CD4-positive, alpha-beta T cell (primary cell): ENCODE data around the gene GRB2. TPM values are rescaled to one million over a fixed set of nuclear protein-coding genes. Genes with fewer than 3 reads are reported as not detected.
"Not testable (repeated sequence)": the region's sequence is repeated elsewhere in the genome, so short reads cannot be mapped to it uniquely, and the experiment has no call there.

Source experiments
- ATAC-seq: fragments of 200-7000 bp; cut with Tn5 transposase; one replicate; pipeline ENCODE4 v1.10.0; 2022; ENCODE audit warnings: mild to moderate bottlenecking; ENCODE audit not compliant: poor library complexity
- CTCF ChIA-PET: fragments of 350-600 bp; sonication (Branson Sonifier 250); formaldehyde crosslinking; loops from one replicate; lab custom pipeline; 2021; ENCODE audit warnings: antibody characterized with exemption, inconsistent platforms; lab: Charles Lee
- POLR2A ChIA-PET: fragments of 350-600 bp; sonication (Branson Sonifier 250); formaldehyde crosslinking; loops from one replicate; lab custom pipeline; 2021; ENCODE audit warnings: antibody characterized with exemption, inconsistent platforms; lab: Charles Lee
- DNase-seq, 14 experiments: peaks; one replicate each; pipeline ENCODE4 v3.0.0-alpha.2; 2013 to 2020; ENCODE audit warnings: mixed read lengths in 2 of 14
- H3K27ac ChIP-seq, 2 donors: one replicate each; pipeline versions ENCODE4 v1.5.1 to v1.7.0; 2013; ENCODE audit warnings: low read length in 2 of 2, low read depth in 1 of 2, mild to moderate bottlenecking in 1 of 2
- H3K27me3 ChIP-seq, 2 experiments: 1 replicate in 1 of 2; 2 replicates in 1 of 2; pipeline versions ENCODE4 v1.6.1 to v1.7.0; 2013; ENCODE audit warnings: low read length in 2 of 2, control low read depth in 1 of 2, mild to moderate bottlenecking in 1 of 2, moderate library complexity in 1 of 2; ENCODE audit not compliant: insufficient read depth in 2 of 2, control insufficient read depth in 1 of 2
- H3K36me3 ChIP-seq: one replicate; pipeline ENCODE4 v1.6.1; 2013; ENCODE audit warnings: low read length, control low read depth; ENCODE audit not compliant: insufficient read depth
- H3K4me1 ChIP-seq: one replicate; pipeline ENCODE4 v1.6.1; 2013; ENCODE audit warnings: low read length, control low read depth; ENCODE audit not compliant: insufficient read depth
- H3K4me3 ChIP-seq: one replicate; pipeline ENCODE4 v1.5.1; 2013; ENCODE audit warnings: mild to moderate bottlenecking, low read length, moderate library complexity
- H3K9me3 ChIP-seq, 2 experiments: 1 replicate in 1 of 2; 2 replicates in 1 of 2; pipeline versions ENCODE4 v1.6.1 to v1.7.0; 2013; ENCODE audit warnings: low read length in 2 of 2, mild to moderate bottlenecking in 2 of 2, control low read depth in 1 of 2, moderate library complexity in 1 of 2; ENCODE audit not compliant: control insufficient read depth in 1 of 2, insufficient read depth in 1 of 2
- H3K27ac Mint-ChIP-seq: one replicate; pipeline ENCODE4 v1.8.0; 2020; ENCODE audit warnings: mixed read lengths
- H3K27me3 Mint-ChIP-seq: one replicate; pipeline ENCODE4 v1.8.0; 2021; ENCODE audit warnings: mixed read lengths
- H3K36me3 Mint-ChIP-seq: one replicate; pipeline ENCODE4 v1.8.0; 2021; ENCODE audit warnings: low read depth, mixed read lengths
- H3K4me1 Mint-ChIP-seq: one replicate; pipeline ENCODE4 v1.8.0; 2021; ENCODE audit warnings: low read depth, mixed read lengths
- H3K4me3 Mint-ChIP-seq: one replicate; pipeline ENCODE4 v1.8.0; 2020; ENCODE audit warnings: mild to moderate bottlenecking, mixed read lengths
- H3K9me3 Mint-ChIP-seq: one replicate; pipeline ENCODE4 v1.8.0; 2020; ENCODE audit warnings: mixed read lengths
- intact Hi-C, 2 experiments: fragments of 100-400 bp; cut with DNase I in 1 of 2; cut with micrococcal nuclease in 1 of 2; formaldehyde crosslinking; loops; one replicate each; pipeline versions ENCODE4 v1.15.1 to v1.9.0; 2023 to 2025; cut with DNase I, micrococcal nuclease
- total RNA-seq, 174 experiments: library from RNA in 2 of 174; stranded (reverse) in 2 of 174; gene quantifications; one replicate each; pipeline ENCODE4 v1.2.3 and lab custom pipeline; 2021 to 2026
- TF ChIP-seq, protein P1 (sequence below): fragments of 200-600 bp; IDR thresholded peaks from one replicate; pipeline ENCODE4 v1.8.0; 2022; ENCODE audit warnings: antibody characterized with exemption, mild to moderate bottlenecking

GRB2 gene
- total RNA-seq, 2 experiments from 2014 or later, result 88.8 to 92.6 TPM

DNA sequence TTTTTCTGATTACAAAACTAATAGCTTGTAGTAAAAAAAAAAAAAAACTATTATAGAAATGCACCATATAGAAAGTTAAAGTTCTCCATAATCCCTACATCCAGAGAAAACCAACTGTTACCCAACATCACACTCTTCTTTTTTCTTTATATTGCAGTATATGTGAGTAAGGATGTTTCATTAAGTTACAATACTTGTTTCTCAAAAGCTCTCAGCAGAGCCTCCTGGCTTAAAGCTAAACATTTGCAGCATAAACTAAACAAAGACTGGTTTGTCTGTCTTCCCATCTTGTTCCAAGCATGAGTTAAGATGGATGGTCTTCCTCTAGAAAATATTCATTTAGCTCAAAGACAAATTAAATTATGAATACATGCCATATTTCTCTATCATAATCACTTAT, 25.2 kb downstream of the GRB2 start:
- CTCF ChIA-PET, result interaction anchor here (0.7 to 1.7 kb wide), 6 partner anchors 21 to 109 kb away, joined by 3 to 6 read pairs (median 4); partner anchors contain the start of gene MIF4GD
- H3K27me3 ChIP-seq, result no peaks in the 10 kb centered on the region
- POLR2A ChIA-PET, result interaction anchor here (1.0 to 1.4 kb wide), 3 partner anchors 13 to 42 kb away, joined by 4 read pairs; partner anchors contain the start of gene GRB2
- ATAC-seq, result no peak
- DNase-seq, result no peak
- peaks cover 38% of the 10 kb centered on the region for H3K36me3 Mint-ChIP-seq
- TF ChIP-seq, protein P1, sequence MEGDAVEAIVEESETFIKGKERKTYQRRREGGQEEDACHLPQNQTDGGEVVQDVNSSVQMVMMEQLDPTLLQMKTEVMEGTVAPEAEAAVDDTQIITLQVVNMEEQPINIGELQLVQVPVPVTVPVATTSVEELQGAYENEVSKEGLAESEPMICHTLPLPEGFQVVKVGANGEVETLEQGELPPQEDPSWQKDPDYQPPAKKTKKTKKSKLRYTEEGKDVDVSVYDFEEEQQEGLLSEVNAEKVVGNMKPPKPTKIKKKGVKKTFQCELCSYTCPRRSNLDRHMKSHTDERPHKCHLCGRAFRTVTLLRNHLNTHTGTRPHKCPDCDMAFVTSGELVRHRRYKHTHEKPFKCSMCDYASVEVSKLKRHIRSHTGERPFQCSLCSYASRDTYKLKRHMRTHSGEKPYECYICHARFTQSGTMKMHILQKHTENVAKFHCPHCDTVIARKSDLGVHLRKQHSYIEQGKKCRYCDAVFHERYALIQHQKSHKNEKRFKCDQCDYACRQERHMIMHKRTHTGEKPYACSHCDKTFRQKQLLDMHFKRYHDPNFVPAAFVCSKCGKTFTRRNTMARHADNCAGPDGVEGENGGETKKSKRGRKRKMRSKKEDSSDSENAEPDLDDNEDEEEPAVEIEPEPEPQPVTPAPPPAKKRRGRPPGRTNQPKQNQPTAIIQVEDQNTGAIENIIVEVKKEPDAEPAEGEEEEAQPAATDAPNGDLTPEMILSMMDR, result no peak
- intact Hi-C loops, result loop anchor here in 1 of 2 experiments (5.0 kb wide), 1 partner anchor 33 kb away; no protein-coding TSS in a partner anchor
- H3K9me3 Mint-ChIP-seq, result no peaks in the 10 kb centered on the region
- no peak overlapping the region for H3K4me3 ChIP-seq
- no peak overlapping the region for H3K27ac ChIP-seq
- H3K4me1 ChIP-seq, result peaks cover 27% of the 10 kb centered on the region
- H3K36me3 ChIP-seq, result peaks cover 8% of the 10 kb centered on the region
- no peaks in the 10 kb centered on the region for H3K9me3 ChIP-seq
- peaks cover 69% of the 10 kb centered on the region for H3K4me1 Mint-ChIP-seq
- H3K27ac Mint-ChIP-seq, result peak overlapping the region; percentile 10
- no peaks in the 10 kb centered on the region for H3K27me3 Mint-ChIP-seq
- peak overlapping the region; percentile 1 for H3K4me3 Mint-ChIP-seq

DNA sequence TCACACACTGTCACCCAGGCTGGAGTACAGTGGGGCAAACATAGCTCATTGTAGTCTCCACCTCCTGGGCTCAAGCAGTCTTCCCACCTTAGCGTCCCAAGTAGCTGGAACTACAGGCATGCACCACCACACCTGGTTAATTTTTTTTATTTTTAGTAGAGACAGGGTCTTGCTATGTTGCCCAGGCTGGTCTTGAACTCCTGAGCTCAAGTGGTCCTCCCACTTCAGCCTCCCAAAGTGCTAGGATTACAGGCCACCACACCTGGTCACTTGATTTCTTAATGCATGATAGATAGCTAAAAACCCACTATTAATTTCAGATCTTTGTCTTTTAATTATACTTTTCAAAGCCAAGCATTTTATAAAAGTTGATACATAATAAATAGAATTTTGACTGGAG, 26.1 kb downstream of the GRB2 start:
- intact Hi-C loops, H3K4me3 Mint-ChIP-seq, H3K27ac ChIP-seq, H3K9me3 ChIP-seq, ATAC-seq, H3K9me3 Mint-ChIP-seq, H3K27me3 ChIP-seq, H3K27me3 Mint-ChIP-seq, H3K27ac Mint-ChIP-seq, H3K4me3 ChIP-seq, DNase-seq: not testable (repeated sequence)
- POLR2A ChIA-PET, result interaction anchor here (0.7 to 1.4 kb wide), 3 partner anchors 26 to 41 kb away, joined by 4 to 5 read pairs (median 4); partner anchors contain the start of gene GRB2
- peaks cover 47% of the 10 kb centered on the region for H3K36me3 Mint-ChIP-seq
- CTCF ChIA-PET, result interaction anchor here (0.7 to 1.7 kb wide), 4 partner anchors 33 to 108 kb away, joined by 4 read pairs; partner anchors contain the start of gene MIF4GD
- H3K4me1 Mint-ChIP-seq, result peaks cover 69% of the 10 kb centered on the region
- Histone ChIP-seq H3K36me3 (peaks cover 17% of the 10 kb centered on the region), H3K4me1 (peaks cover 23% of the 10 kb centered on the region)

DNA sequence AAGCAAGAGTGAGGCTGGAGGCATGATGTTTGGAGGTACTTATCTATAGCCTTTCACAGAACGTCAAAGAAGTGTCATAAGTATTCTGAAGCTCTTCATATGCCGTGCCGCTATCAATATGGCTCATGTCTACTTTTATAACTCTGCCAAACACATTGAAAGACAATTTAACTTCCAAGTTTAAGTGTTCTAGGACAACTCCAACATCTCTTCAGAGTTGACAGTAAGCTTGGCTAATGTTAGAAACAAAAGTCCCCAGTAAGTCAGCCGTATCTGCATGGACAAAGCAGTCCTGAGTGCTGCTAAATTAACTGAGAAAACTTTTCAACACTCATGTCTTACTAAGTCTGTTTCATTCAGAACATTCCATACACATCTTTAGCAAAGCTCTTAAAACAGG, 32.2 kb downstream of the GRB2 start:
- Histone ChIP-seq H3K4me1 (peaks cover 48% of the 10 kb centered on the region), H3K4me3 (no peak overlapping the region), H3K27me3 (no peaks in the 10 kb centered on the region), H3K27ac (no peak overlapping the region), H3K9me3 (no peaks in the 10 kb centered on the region), H3K36me3 (peaks cover 22% of the 10 kb centered on the region)
- ChIA-PET POLR2A (interaction anchor here (0.7 kb wide), 1 partner anchor 14 kb away, joined by 3 read pairs; no protein-coding TSS in a partner anchor), CTCF (interaction anchor here (1.1 to 1.3 kb wide), 2 partner anchors 11 to 50 kb away, joined by 3 to 4 read pairs; no protein-coding TSS in a partner anchor)
- no peaks in the 10 kb centered on the region for H3K9me3 Mint-ChIP-seq
- H3K27ac Mint-ChIP-seq, result peak overlapping the region; percentile 86
- intact Hi-C loops, result loop anchor here in 1 of 2 experiments (5.0 kb wide), 1 partner anchor 36 kb away; no protein-coding TSS in a partner anchor
- TF ChIP-seq, protein P1, result no peak
- peaks cover 75% of the 10 kb centered on the region for H3K4me1 Mint-ChIP-seq
- H3K4me3 Mint-ChIP-seq, result no peak overlapping the region
- DNase-seq (no peak), ATAC-seq (no peak)
- no peaks in the 10 kb centered on the region for H3K27me3 Mint-ChIP-seq
- H3K36me3 Mint-ChIP-seq, result peaks cover 66% of the 10 kb centered on the region
